Vagina (tissue), 2 donors: Measurements from ENCODE around the gene MKNK2. TPM values are rescaled to one million over a fixed set of nuclear protein-coding genes. Genes with fewer than 3 reads are reported as not detected.
A peak's percentile ranks its signal among the peaks of the same experiment; 100 is the strongest.
"Not testable (repeated sequence)": the region's sequence is repeated elsewhere in the genome, so short reads cannot be mapped to it uniquely, and the experiment has no call there.

Experiments
- DNase-seq, 2 donors: peaks; one replicate each; pipeline ENCODE4 v3.0.0-alpha.2; 2017; ENCODE audit errors: extremely low spot score in 2 of 2
- H3K27ac ChIP-seq: fragments of 200-600 bp; sonication (generic); one replicate; pipeline ENCODE4 v1.5.1; 2019
- H3K27me3 ChIP-seq: fragments of 200-600 bp; sonication (generic); one replicate; pipeline ENCODE4 v1.5.1; 2019
- H3K36me3 ChIP-seq, 2 donors: fragments of 200-600 bp; sonication (generic); one replicate each; pipeline ENCODE4 v1.5.1; 2017 to 2019
- H3K4me1 ChIP-seq: fragments of 200-600 bp; sonication (generic); one replicate; pipeline ENCODE4 v1.5.1; 2019
- H3K4me3 ChIP-seq, 2 donors: fragments of 200-600 bp; sonication (generic); 1 replicate in 1 of 2; 2 replicates in 1 of 2; pipeline ENCODE4 v1.5.1; 2016 to 2019
- H3K9me3 ChIP-seq: fragments of 200-600 bp; sonication (generic); one replicate; pipeline ENCODE4 v1.5.1; 2019
- POLR2A ChIP-seq, 2 donors: fragments of 450-650 bp; IDR thresholded peaks; one replicate each; pipeline ENCODE4 v1.6.1; 2017; ENCODE audit warnings: antibody characterized with exemption in 2 of 2, mild to moderate bottlenecking in 2 of 2, moderate library complexity in 2 of 2
- POLR2AphosphoS5 ChIP-seq, 2 donors: sonication (generic); formaldehyde crosslinking; IDR thresholded peaks; one replicate each; pipeline ENCODE4 v1.9.0; 2017; ENCODE audit warnings: antibody characterized with exemption in 2 of 2, mild to moderate bottlenecking in 2 of 2, low read depth in 1 of 2; ENCODE audit not compliant: insufficient read depth in 1 of 2
- intact Hi-C: fragments of 100-400 bp; cut with DNase I; formaldehyde crosslinking; loops from one replicate; pipeline ENCODE4 v1.15.1; 2023
- total RNA-seq: library from RNA; depleted of rRNA; stranded (reverse); fragments of >200 nt; gene quantifications from one replicate; pipeline ENCODE4 v1.2.3, GENCODE V29; 2016
- TF ChIP-seq, protein P1 (sequence below), 3 experiments: fragments of 450-650 bp in 2 of 3; fragments of 200-600 bp in 1 of 3; sonication (generic) in 1 of 3; IDR thresholded peaks; one replicate each; pipeline ENCODE4 v1.5.1; 2017 to 2019; ENCODE audit warnings: antibody characterized with exemption in 3 of 3, mild to moderate bottlenecking in 2 of 3, moderate library complexity in 2 of 3

Gene MKNK2
- total RNA-seq, 1 donor from 2014 or later = 185 TPM

DNA sequence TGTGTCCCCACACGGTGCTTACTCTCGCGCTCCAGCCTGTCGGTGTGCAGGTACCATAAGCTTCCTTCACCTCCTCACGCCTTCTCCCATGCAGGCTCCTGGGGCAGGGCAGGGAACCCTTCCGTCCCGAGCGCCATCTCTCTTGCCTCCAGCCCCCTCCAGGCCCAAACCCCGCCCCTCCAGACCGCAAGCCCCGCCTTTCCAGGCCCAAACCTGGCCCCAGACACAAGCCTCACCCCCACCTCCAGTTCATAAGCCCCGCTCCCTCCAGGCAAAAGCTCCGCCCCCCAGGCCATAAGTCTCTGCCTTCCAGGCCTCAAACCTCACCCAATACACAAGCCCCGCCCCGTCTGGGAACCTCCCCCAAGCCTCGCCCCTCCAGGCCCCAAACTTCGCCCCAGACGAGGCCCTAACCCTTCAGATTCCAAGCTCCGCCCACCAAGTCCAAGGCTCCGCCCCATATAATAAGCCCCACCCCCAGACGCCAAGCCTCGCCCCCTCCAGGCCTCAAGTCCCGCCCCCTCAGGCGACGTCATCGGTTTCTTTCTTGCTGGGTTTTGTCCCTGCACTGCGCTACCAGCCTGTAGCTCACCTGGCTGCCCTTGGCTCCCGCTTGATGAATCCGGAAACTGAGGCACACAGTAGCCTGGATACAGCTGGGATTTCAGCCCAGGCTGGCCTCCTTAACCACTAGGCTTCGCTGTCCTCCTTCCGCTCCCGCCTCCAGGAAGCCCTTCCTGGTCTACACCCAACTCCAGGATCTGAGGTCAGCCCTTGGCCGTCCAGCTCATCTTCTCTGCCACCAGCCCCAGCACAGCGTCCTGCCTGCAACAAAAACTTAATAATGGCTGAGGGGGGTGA lies 16.1 kb downstream of the MKNK2 start:
- intact Hi-C loops = no loop called here
- peak overlapping the region; percentile 97 for H3K27ac ChIP-seq
- TF ChIP-seq POLR2AphosphoS5 (IDR thresholded peaks at IDR 0.05; ENCODE audit: insufficient read depth in 1 of 2, low read depth in 1 of 2) = peak in 1 of 2 donors; percentile 10
- TF ChIP-seq POLR2A (IDR thresholded peaks at IDR 0.05) = no peak
- H3K36me3 ChIP-seq = peaks cover 0 to 22% of the 10 kb centered on the region in 2 donors
- peaks cover 8% of the 10 kb centered on the region for H3K9me3 ChIP-seq
- H3K4me1 ChIP-seq = peaks cover 46% of the 10 kb centered on the region
- DNase-seq = no peak
- no peaks in the 10 kb centered on the region for H3K27me3 ChIP-seq
- no peak overlapping the region for H3K4me3 ChIP-seq

GRCh38 chr19:2034253-2034652 lies 16.8 kb downstream of the MKNK2 start:
- intact Hi-C loops, DNase-seq, H3K9me3 ChIP-seq, H3K4me3 ChIP-seq, H3K27me3 ChIP-seq: not testable (repeated sequence)
- H3K4me1 ChIP-seq = peaks cover 50% of the 10 kb centered on the region
- peaks cover 0 to 15% of the 10 kb centered on the region in 2 donors for H3K36me3 ChIP-seq
- peak overlapping the region; percentile 97 for H3K27ac ChIP-seq

- TF ChIP-seq POLR2A (IDR thresholded peaks at IDR 0.05) (no peak), POLR2AphosphoS5 (IDR thresholded peaks at IDR 0.05; ENCODE audit: insufficient read depth in 1 of 2, low read depth in 1 of 2) (no peak)
- TF ChIP-seq, protein P1, sequence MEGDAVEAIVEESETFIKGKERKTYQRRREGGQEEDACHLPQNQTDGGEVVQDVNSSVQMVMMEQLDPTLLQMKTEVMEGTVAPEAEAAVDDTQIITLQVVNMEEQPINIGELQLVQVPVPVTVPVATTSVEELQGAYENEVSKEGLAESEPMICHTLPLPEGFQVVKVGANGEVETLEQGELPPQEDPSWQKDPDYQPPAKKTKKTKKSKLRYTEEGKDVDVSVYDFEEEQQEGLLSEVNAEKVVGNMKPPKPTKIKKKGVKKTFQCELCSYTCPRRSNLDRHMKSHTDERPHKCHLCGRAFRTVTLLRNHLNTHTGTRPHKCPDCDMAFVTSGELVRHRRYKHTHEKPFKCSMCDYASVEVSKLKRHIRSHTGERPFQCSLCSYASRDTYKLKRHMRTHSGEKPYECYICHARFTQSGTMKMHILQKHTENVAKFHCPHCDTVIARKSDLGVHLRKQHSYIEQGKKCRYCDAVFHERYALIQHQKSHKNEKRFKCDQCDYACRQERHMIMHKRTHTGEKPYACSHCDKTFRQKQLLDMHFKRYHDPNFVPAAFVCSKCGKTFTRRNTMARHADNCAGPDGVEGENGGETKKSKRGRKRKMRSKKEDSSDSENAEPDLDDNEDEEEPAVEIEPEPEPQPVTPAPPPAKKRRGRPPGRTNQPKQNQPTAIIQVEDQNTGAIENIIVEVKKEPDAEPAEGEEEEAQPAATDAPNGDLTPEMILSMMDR (IDR thresholded peaks at IDR 0.05) = no peak
- intact Hi-C loops = no loop called here
- Histone ChIP-seq H3K4me3 (no peak overlapping the region), H3K4me1 (peaks cover 55% of the 10 kb centered on the region), H3K27me3 (no peaks in the 10 kb centered on the region), H3K36me3 (peaks cover 0 to 10% of the 10 kb centered on the region in 2 donors), H3K9me3 (peaks cover 8% of the 10 kb centered on the region), H3K27ac (peak overlapping the region; percentile 97)
- DNase-seq = no peak
These were observed 17.3 kb downstream of the MKNK2 start for GRCh38 chr19:2033825-2034159.

GRCh38 chr19:2033115-2033824 lies 17.8 kb downstream of the MKNK2 start:
- Histone ChIP-seq H3K27ac (peak overlapping the region; percentile 97), H3K9me3 (peaks cover 8% of the 10 kb centered on the region), H3K4me3 (peak overlapping the region; percentile 8 to 17), H3K4me1 (peaks cover 60% of the 10 kb centered on the region), H3K36me3 (peaks cover 0 to 6% of the 10 kb centered on the region in 2 donors), H3K27me3 (no peaks in the 10 kb centered on the region)
- no peak for DNase-seq
- no peak for TF ChIP-seq POLR2A (IDR thresholded peaks at IDR 0.05)
- intact Hi-C loops = no loop called here

- TF ChIP-seq POLR2AphosphoS5 (IDR thresholded peaks at IDR 0.05; ENCODE audit: insufficient read depth in 1 of 2, low read depth in 1 of 2) = peak; percentile 96 to 100
- TF ChIP-seq POLR2A (IDR thresholded peaks at IDR 0.05) = peak in 1 of 2 donors; percentile 15
- TF ChIP-seq, protein P1 (IDR thresholded peaks at IDR 0.05) = no peak
- DNase-seq = peak; percentile 97 to 99
- intact Hi-C loops = no loop called here
- peak overlapping the region; percentile 8 to 17 for H3K4me3 ChIP-seq
- peak overlapping the region; percentile 97 for H3K27ac ChIP-seq
- H3K4me1 ChIP-seq = peaks cover 68% of the 10 kb centered on the region
- no peaks in the 10 kb centered on the region for H3K27me3 ChIP-seq
- no peaks in the 10 kb centered on the region for H3K36me3 ChIP-seq
- peaks cover 8% of the 10 kb centered on the region for H3K9me3 ChIP-seq
These were observed 18.6 kb downstream of the MKNK2 start for GRCh38 chr19:2032296-2032941.

DNA sequence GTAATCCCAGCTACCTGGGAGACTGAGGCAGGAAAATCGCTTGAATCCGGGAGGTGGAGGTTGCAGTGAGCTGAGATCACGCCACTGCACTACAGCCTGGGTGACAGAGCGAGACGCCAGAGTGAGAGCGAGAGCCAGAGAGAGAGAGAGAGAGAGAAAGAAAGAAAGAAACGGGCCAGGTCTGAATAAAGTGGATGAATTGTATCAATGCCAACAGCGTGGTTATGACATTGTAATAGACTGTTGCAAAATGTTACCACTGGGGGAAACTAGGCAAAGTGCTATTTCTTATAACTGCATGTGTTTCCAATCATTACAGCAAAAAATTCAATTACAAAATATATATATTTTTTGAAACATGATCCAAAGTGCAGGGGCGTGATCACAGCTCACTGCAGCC lies 23.7 kb downstream of the MKNK2 start:
- Histone ChIP-seq H3K27me3 (no peaks in the 10 kb centered on the region), H3K4me3 (no peak overlapping the region), H3K9me3 (no peaks in the 10 kb centered on the region), H3K36me3 (no peaks in the 10 kb centered on the region), H3K4me1 (peaks cover 44% of the 10 kb centered on the region), H3K27ac (peak overlapping the region; percentile 70)
- TF ChIP-seq, protein P1 (IDR thresholded peaks at IDR 0.05) = no peak
- peak in 1 of 2 donors; percentile 10 for TF ChIP-seq POLR2AphosphoS5 (IDR thresholded peaks at IDR 0.05; ENCODE audit: insufficient read depth in 1 of 2, low read depth in 1 of 2)
- DNase-seq = no peak
- intact Hi-C loops = no loop called here
